Natural killer cell (primary cell): ENCODE results near the gene MUC4. TPM values are rescaled to one million over a fixed set of nuclear protein-coding genes. Genes with fewer than 3 reads are reported as not detected.
"Not testable (repeated sequence)": the region's sequence is repeated elsewhere in the genome, so short reads cannot be mapped to it uniquely, and the experiment has no call there.

Experiments
- ATAC-seq, 3 donors: fragments of 150-1000 bp in 2 of 3; fragments of 200-7000 bp in 1 of 3; cut with Tn5 transposase; 1 replicate in 1 of 3; 2 replicates in 2 of 3; pipeline ENCODE4 v1.10.0; 2021; ENCODE audit warnings: mild to moderate bottlenecking in 2 of 3, moderate library complexity in 2 of 3
- DNase-seq, 2 donors: peaks; one replicate each; pipeline versions ENCODE4 v3.0.0 to v3.0.0-alpha.2; 2013 to 2021; ENCODE audit warnings: mixed read lengths in 1 of 2
- H3K27ac ChIP-seq: one replicate; pipeline ENCODE4 v1.5.1; 2013; ENCODE audit warnings: mild to moderate bottlenecking, low read length
- H3K27me3 ChIP-seq: one replicate; pipeline ENCODE4 v1.6.1; 2013; ENCODE audit warnings: low read length; ENCODE audit not compliant: control insufficient read depth, insufficient read depth
- H3K36me3 ChIP-seq: one replicate; pipeline ENCODE4 v1.6.1; 2013; ENCODE audit warnings: low read length; ENCODE audit not compliant: control insufficient read depth, insufficient read depth
- H3K4me1 ChIP-seq: one replicate; pipeline ENCODE4 v1.6.1; 2013; ENCODE audit warnings: low read length; ENCODE audit not compliant: control insufficient read depth, insufficient read depth
- H3K4me3 ChIP-seq: one replicate; pipeline ENCODE4 v1.5.1; 2013; ENCODE audit warnings: low read length
- H3K9me3 ChIP-seq: one replicate; pipeline ENCODE4 v1.6.1; 2013; ENCODE audit warnings: low read length; ENCODE audit not compliant: control insufficient read depth, insufficient read depth
- H3K27ac Mint-ChIP-seq, 2 donors: one replicate each; pipeline ENCODE4 v1.8.0; 2022; ENCODE audit warnings: mild to moderate bottlenecking in 2 of 2, mixed read lengths in 2 of 2, moderate library complexity in 1 of 2
- H3K27me3 Mint-ChIP-seq, 2 donors: one replicate each; pipeline ENCODE4 v1.8.0; 2022; ENCODE audit warnings: low read depth in 2 of 2, mixed read lengths in 2 of 2
- H3K36me3 Mint-ChIP-seq: one replicate; pipeline ENCODE4 v1.8.0; 2022; ENCODE audit warnings: mixed read lengths
- H3K4me1 Mint-ChIP-seq, 2 donors: one replicate each; pipeline ENCODE4 v1.8.0; 2022; ENCODE audit warnings: mixed read lengths in 2 of 2
- H3K4me3 Mint-ChIP-seq: one replicate; pipeline ENCODE4 v1.8.0; 2022; ENCODE audit warnings: mild to moderate bottlenecking, moderate library complexity, mixed read lengths
- H3K9me3 Mint-ChIP-seq, 2 donors: one replicate each; pipeline ENCODE4 v1.8.0; 2022; ENCODE audit warnings: mixed read lengths in 2 of 2
- CTCF ChIP-seq: fragments of 200-600 bp; IDR thresholded peaks from one replicate; pipeline ENCODE4 v1.8.0; 2022; ENCODE audit warnings: antibody characterized with exemption
- WGBS: methylation state at CpG from one replicate; pipeline ENCODE4 v1.1.7; 2013; ENCODE audit warnings: missing lambda C conversion rate; ENCODE audit not compliant: insufficient coverage; 5-methylcytosine and 5-hydroxymethylcytosine counted together
- intact Hi-C: fragments of 100-400 bp; cut with micrococcal nuclease; formaldehyde crosslinking; loops from one replicate; pipeline ENCODE4 v1.14.2; 2022
- total RNA-seq, 4 donors: library from RNA; stranded (reverse); fragments of 120-200 nt in 1 of 4; gene quantifications; one replicate each; pipeline versions ENCODE4 v1.2.3 to v1.2.4, GENCODE V29; 2013 to 2022

The MUC4 gene
- total RNA-seq, 3 donors from 2014 or later (not counting 1 experiment from before 2014, with no cell fraction given), result 0.05 to 1.7 (median 0.38) TPM

- Histone ChIP-seq H3K4me1 (no peaks in the 10 kb centered on the region), H3K27me3 (no peaks in the 10 kb centered on the region), H3K36me3 (peaks cover 29% of the 10 kb centered on the region), H3K4me3 (no peak overlapping the region), H3K9me3 (no peaks in the 10 kb centered on the region), H3K27ac (no peak overlapping the region)
- peaks cover 0 to 5% of the 10 kb centered on the region in 2 donors for H3K4me1 Mint-ChIP-seq
- 88% methylated on average over 12 of the region's 12 CpGs for WGBS
- H3K27ac Mint-ChIP-seq, result no peak overlapping the region
- peak in 2 of 3 donors; percentile 26 to 33 for ATAC-seq
- H3K36me3 Mint-ChIP-seq, result peaks cover 17% of the 10 kb centered on the region
- no peak for TF ChIP-seq CTCF
- H3K4me3 Mint-ChIP-seq, result no peak overlapping the region
- H3K9me3 Mint-ChIP-seq, result no peaks in the 10 kb centered on the region
- intact Hi-C loops, result no loop called here
- H3K27me3 Mint-ChIP-seq, result no peaks in the 10 kb centered on the region
- no peak for DNase-seq
Observed at GRCh38 chr3:195711813-195712534, 99.8 kb downstream of the MUC4 start.

DNA sequence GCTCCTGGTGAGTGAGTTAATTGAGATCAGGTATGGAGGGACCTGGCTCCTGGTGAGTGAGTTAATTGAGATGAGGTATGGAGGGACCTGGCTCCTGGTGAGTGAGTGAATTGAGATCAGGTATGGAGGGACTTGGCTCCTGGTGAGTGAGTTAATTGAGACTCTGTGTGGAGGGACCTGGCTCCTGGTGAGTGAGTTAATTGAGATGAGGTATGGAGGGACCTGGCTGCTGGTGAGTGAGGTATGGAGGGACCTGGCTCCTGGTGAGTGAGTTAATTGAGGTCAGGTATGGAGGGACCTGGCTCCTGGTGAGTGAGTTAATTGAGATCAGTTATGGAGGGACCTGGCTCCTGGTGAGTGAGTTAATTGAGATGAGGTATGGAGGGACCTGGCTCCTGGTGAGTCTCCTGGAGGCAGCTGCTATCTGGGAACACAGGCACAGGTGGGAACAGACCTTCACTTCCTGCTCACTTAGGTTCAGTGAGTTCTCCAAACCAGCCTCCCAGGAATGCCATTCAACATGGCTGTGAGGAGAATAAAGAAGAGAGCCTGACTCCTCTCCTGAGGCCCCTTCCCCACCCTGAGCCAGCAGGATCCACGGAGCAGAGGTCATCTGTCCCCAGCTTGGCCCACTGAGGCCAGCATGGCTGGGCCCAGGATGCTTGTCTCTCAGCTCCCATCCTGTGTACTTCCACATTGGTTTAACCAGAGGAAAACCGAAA lies 100.5 kb downstream of the MUC4 start:
- H3K4me1 ChIP-seq, DNase-seq, H3K4me3 ChIP-seq, intact Hi-C loops, H3K27ac Mint-ChIP-seq, H3K9me3 ChIP-seq, H3K27me3 ChIP-seq, H3K27ac ChIP-seq, H3K4me3 Mint-ChIP-seq, H3K27me3 Mint-ChIP-seq, H3K9me3 Mint-ChIP-seq, H3K4me1 Mint-ChIP-seq: not testable (repeated sequence)
- peak in 1 of 3 donors; percentile 30 for ATAC-seq
- WGBS, result 68% methylated on average over 2 of the region's 2 CpGs
- H3K36me3 ChIP-seq, result peaks cover 29% of the 10 kb centered on the region
- peaks cover 17% of the 10 kb centered on the region for H3K36me3 Mint-ChIP-seq

- peaks cover 27% of the 10 kb centered on the region for H3K36me3 ChIP-seq
- H3K9me3 Mint-ChIP-seq, H3K27ac ChIP-seq, H3K4me3 ChIP-seq, H3K27me3 ChIP-seq, H3K27ac Mint-ChIP-seq, ATAC-seq, intact Hi-C loops, DNase-seq, H3K27me3 Mint-ChIP-seq, H3K9me3 ChIP-seq, H3K4me3 Mint-ChIP-seq, H3K4me1 ChIP-seq: not testable (repeated sequence)
- peaks cover 0 to 11% of the 10 kb centered on the region in 2 donors for H3K4me1 Mint-ChIP-seq
- peaks cover 16% of the 10 kb centered on the region for H3K36me3 Mint-ChIP-seq
- 65% methylated on average over 6 of the region's 6 CpGs for WGBS
Observed at GRCh38 chr3:195710126-195710905, 101.4 kb downstream of the MUC4 start.

DNA sequence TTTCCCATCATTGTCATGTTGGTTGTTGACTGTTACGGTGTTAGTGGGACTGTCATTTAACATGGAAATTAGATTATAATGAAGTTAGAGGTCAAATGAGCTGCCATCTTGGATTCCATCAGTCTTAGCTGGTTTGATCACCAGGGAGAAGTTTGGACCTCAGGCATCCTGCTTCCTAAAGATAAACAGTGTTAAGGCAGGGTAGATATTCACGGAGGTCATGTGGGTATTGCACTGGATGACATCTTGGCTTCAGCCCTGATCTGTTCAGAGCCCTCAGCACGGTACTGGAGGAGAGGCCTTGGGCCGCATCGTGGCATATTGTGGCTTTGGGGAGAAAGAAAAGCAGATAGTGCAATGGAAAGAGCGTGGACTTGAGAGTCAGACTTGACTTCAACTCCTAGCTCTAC lies 102.0 kb downstream of the MUC4 start:
- H3K27me3 ChIP-seq, result no peaks in the 10 kb centered on the region
- Mint-ChIP-seq H3K9me3 (no peaks in the 10 kb centered on the region), H3K27me3 (no peaks in the 10 kb centered on the region), H3K36me3 (peaks cover 9% of the 10 kb centered on the region), H3K4me3 (no peak overlapping the region), H3K4me1 (peaks cover 0 to 11% of the 10 kb centered on the region in 2 donors), H3K27ac (no peak overlapping the region)
- no peaks in the 10 kb centered on the region for H3K4me1 ChIP-seq
- no peak for DNase-seq
- 95% methylated on average over 5 of the region's 6 CpGs for WGBS
- TF ChIP-seq CTCF, result no peak
- peaks cover 20% of the 10 kb centered on the region for H3K36me3 ChIP-seq
- H3K9me3 ChIP-seq, result no peaks in the 10 kb centered on the region
- ATAC-seq, result no peak
- no peak overlapping the region for H3K4me3 ChIP-seq
- H3K27ac ChIP-seq, result no peak overlapping the region
- intact Hi-C loops, result no loop called here
